Myocyte (in vitro differentiated cells): Measurements from ENCODE around the gene ACOXL. TPM values are rescaled to one million over a fixed set of nuclear protein-coding genes. Genes with fewer than 3 reads are reported as not detected.
A peak's percentile ranks its signal among the peaks of the same experiment; 100 is the strongest.
"Not testable (repeated sequence)": the region's sequence is repeated elsewhere in the genome, so short reads cannot be mapped to it uniquely, and the experiment has no call there.

Source experiments
- DNase-seq: peaks from one replicate; pipeline ENCODE4 v3.0.0-alpha.2; 2012; ENCODE audit warnings: low read depth
- polyA plus RNA-seq: library from polyadenylated mRNA; unstranded; fragments of >200 nt; gene quantifications from one replicate; pipeline ENCODE4 v1.2.1, GENCODE V29; 2012; ENCODE audit warnings: missing spikeins
- total RNA-seq: library from RNA; depleted of rRNA; stranded (reverse); fragments of >200 nt; gene quantifications from 2 replicates; pipeline ENCODE4 v1.2.3, GENCODE V29; 2014

The ACOXL gene
- not detected in 2 replicates for total RNA-seq
- polyA plus RNA-seq = 0.15 TPM

- no peak for DNase-seq
Measured at GRCh38 chr2:110732422-110733413, at the start of gene ACOXL. Gene ACOXL (plus strand): TSS chr2:110732573. CDS start chr2:110768390, 35,817 bp downstream.

- DNase-seq = no peak
Measured at GRCh38 chr2:110682872-110683271, 49.5 kb upstream of the ACOXL start.

GRCh38 chr2:110687775-110688484 lies 44.4 kb upstream of the ACOXL start:
- not testable (repeated sequence) for DNase-seq

GRCh38 chr2:110688594-110689091 lies 43.7 kb upstream of the ACOXL start:
- no peak for DNase-seq

GRCh38 chr2:110690083-110690965 lies 42.0 kb upstream of the ACOXL start:
- DNase-seq = no peak

- DNase-seq = no peak
Measured at GRCh38 chr2:110691612-110692258, 40.6 kb upstream of the ACOXL start.

GRCh38 chr2:110695146-110695898 lies 37.1 kb upstream of the ACOXL start:
- not testable (repeated sequence) for DNase-seq

GRCh38 chr2:110698253-110698652 lies 34.1 kb upstream of the ACOXL start:
- not testable (repeated sequence) for DNase-seq

- no peak for DNase-seq
Measured at GRCh38 chr2:110702514-110703380, 29.6 kb upstream of the ACOXL start.

- DNase-seq = no peak
Measured at GRCh38 chr2:110707386-110707965, 24.9 kb upstream of the ACOXL start.

GRCh38 chr2:110708455-110708854 lies 23.9 kb upstream of the ACOXL start:
- DNase-seq = no peak

GRCh38 chr2:110712737-110713136 lies 19.6 kb upstream of the ACOXL start:
- DNase-seq = no peak

GRCh38 chr2:110713513-110714362 lies 18.6 kb upstream of the ACOXL start:
- peak; percentile 2 for DNase-seq

- DNase-seq = no peak
Measured at GRCh38 chr2:110714452-110715224, 17.7 kb upstream of the ACOXL start.

- no peak for DNase-seq
Measured at GRCh38 chr2:110716959-110717645, 15.3 kb upstream of the ACOXL start.

GRCh38 chr2:110717734-110718133 lies 14.6 kb upstream of the ACOXL start:
- no peak for DNase-seq
